H1 (cell line): Measurements from ENCODE around the gene UFSP2.

Source experiments
- CTCF ChIP-seq, 3 experiments: IDR thresholded peaks; 1 replicate in 2 of 3; 2 replicates in 1 of 3; pipeline versions ENCODE4 v1.5.1 to v1.6.1; 2011; ENCODE audit warnings: low read length in 3 of 3, mild to moderate bottlenecking in 3 of 3, inconsistent platforms in 2 of 3, low read depth in 1 of 3, moderate library complexity in 1 of 3; ENCODE audit not compliant: insufficient read depth in 1 of 3; ENCODE audit errors: control extremely low read depth in 1 of 3
- EZH2 ChIP-seq: fragments of 200-600 bp; sonication (generic); IDR thresholded peaks from 2 replicates; pipeline ENCODE4 v1.7.1; 2012; ENCODE audit warnings: low read depth, mild to moderate bottlenecking, moderate library complexity, low read length, inconsistent platforms; ENCODE audit not compliant: severe bottlenecking
- SUZ12 ChIP-seq: fragments of 200-600 bp; sonication (generic); IDR thresholded peaks from 2 replicates; pipeline ENCODE4 v1.6.1; 2012; ENCODE audit warnings: mild to moderate bottlenecking, inconsistent platforms, low read length, moderate library complexity, mixed read lengths

GRCh38 chr4:185456131-185456530 lies 30.4 kb upstream of the UFSP2 start:
- TF ChIP-seq CTCF (IDR thresholded peaks at IDR 0.05; ENCODE audit: control extremely low read depth in 1 of 3, insufficient read depth in 1 of 3, low read depth in 1 of 3, low read length in 3 of 3) (no peak), SUZ12 (no peak), EZH2 (no peak)
